OCI-LY1 (cell line): ENCODE results near the gene TYK2.

ENCODE experiments used
- EZH2 ChIP-seq: fragments of 200-600 bp; sonication (generic), shearing (Covaris generic); IDR thresholded peaks from 2 replicates; pipeline ENCODE4 v1.8.0; 2017; ENCODE audit warnings: borderline replicate concordance, mixed run types, mild to moderate bottlenecking, antibody characterized with exemption, low read length, moderate library complexity, mixed read lengths
- TF ChIP-seq, protein P1 (sequence below): fragments of 200-600 bp; sonication (generic), shearing (Covaris generic); IDR thresholded peaks from 2 replicates; pipeline ENCODE4 v1.5.1; 2017; ENCODE audit warnings: mild to moderate bottlenecking, antibody characterized with exemption, low read length, moderate library complexity, mixed read lengths

GRCh38 chr19:10389863-10390262 lies 9.5 kb upstream of the TYK2 start:
- TF ChIP-seq, protein P1, sequence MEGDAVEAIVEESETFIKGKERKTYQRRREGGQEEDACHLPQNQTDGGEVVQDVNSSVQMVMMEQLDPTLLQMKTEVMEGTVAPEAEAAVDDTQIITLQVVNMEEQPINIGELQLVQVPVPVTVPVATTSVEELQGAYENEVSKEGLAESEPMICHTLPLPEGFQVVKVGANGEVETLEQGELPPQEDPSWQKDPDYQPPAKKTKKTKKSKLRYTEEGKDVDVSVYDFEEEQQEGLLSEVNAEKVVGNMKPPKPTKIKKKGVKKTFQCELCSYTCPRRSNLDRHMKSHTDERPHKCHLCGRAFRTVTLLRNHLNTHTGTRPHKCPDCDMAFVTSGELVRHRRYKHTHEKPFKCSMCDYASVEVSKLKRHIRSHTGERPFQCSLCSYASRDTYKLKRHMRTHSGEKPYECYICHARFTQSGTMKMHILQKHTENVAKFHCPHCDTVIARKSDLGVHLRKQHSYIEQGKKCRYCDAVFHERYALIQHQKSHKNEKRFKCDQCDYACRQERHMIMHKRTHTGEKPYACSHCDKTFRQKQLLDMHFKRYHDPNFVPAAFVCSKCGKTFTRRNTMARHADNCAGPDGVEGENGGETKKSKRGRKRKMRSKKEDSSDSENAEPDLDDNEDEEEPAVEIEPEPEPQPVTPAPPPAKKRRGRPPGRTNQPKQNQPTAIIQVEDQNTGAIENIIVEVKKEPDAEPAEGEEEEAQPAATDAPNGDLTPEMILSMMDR, result peak; percentile 54
- no peak for TF ChIP-seq EZH2
